GM12801 (cell line): ENCODE results near the gene AKAP6.

Source experiments
- TF ChIP-seq, protein P1 (sequence below): IDR thresholded peaks from one replicate; pipeline ENCODE4 v1.5.1; 2011; ENCODE audit warnings: control low read depth; ENCODE audit not compliant: insufficient read length; ENCODE audit errors: extremely low read depth

Gene AKAP6

DNA sequence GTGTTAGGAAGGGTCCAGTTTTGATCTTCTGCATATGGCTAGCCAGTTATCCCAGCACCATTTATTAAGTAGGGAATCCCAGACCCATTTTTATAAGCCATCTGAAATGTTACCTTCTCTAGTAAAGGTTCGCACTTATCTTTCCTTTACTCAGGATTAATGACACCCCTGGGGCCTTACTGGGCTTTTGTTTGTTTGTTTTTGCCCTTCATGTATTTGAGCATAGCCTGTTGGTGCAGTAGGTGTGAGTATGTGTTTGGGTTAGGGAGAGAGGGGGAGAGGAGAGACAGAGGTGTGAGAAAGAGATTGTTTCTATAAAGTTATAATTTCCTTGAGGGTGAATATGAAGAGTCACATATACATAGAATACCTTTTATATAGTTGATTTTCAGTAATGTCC lies 96.9 kb downstream of the AKAP6 start:
- TF ChIP-seq, protein P1, sequence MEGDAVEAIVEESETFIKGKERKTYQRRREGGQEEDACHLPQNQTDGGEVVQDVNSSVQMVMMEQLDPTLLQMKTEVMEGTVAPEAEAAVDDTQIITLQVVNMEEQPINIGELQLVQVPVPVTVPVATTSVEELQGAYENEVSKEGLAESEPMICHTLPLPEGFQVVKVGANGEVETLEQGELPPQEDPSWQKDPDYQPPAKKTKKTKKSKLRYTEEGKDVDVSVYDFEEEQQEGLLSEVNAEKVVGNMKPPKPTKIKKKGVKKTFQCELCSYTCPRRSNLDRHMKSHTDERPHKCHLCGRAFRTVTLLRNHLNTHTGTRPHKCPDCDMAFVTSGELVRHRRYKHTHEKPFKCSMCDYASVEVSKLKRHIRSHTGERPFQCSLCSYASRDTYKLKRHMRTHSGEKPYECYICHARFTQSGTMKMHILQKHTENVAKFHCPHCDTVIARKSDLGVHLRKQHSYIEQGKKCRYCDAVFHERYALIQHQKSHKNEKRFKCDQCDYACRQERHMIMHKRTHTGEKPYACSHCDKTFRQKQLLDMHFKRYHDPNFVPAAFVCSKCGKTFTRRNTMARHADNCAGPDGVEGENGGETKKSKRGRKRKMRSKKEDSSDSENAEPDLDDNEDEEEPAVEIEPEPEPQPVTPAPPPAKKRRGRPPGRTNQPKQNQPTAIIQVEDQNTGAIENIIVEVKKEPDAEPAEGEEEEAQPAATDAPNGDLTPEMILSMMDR: no peak

DNA sequence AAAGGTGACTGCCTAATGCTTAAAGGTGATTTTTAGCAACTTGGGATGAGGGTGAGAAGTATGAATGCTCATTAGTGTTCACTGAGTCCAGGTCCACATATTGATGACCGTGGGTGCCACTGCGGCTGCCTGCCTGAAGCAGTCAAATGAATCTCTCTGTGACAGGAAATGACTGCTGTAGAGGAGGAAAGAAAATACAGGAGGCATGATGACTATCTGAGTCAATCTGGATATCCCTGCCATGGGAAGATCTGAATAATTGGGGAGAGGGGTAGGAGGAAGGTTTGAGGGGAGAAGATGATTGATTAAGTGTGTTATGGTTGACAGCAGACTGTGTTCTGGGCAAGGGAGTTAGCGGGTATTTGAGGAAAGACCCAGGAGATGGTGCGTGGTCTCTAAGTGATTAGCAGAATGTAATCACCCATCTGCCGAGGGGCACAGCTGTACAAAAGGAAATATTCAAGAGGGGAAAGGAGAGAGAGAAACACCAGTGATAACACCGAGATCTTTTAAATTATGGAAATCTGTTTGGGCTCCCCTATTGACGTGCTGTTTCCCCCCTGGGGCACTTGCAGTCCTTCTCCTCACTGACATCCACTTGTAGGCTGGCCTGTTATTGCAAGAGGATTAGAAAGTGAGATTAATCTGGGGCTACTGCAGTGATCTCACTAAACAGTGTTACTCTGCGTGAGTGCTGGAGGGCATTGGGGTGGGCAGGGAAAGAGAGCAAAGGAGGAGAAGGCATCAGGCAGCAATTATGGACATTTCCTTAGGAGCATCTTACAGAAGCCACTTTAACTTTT lies 97.7 kb downstream of the AKAP6 start:
- TF ChIP-seq, protein P1: no peak

DNA sequence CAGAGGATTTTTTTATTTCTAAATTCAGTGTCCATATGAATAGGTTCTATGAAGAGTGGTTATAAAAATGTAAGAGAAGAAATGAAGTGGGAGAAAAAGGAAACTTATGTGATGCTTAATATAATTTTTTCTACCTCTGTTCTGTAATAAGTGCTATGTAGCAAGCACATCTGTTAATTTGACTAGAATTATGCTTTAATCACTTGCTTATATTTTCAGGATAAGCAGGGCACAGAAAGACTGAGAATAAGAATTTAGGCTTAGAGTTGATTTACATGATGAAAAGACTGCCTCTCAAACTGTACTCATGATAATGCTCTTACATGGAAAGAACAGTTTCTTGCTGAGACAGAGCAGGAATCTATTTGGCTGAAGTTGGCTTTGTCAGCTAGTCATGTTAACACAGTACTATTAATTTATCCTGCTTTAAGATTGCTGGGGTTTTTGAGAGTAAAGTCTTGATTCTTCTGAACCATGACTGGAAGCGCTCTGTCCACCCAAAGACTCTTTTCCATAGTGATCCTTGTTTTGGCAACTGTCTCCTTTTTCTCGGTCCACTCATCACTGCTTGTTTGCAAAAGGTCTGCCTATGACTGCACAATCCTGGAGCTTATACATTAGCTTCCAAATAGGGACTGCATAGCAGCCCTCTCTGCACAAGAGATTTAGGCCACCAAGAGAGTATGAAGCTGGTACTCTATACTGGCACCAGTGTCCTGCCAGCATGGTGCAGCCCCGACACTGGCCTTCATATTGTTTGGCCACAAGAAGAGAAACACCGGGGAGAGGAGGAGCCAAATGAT lies 98.8 kb downstream of the AKAP6 start:
- TF ChIP-seq, protein P1: no peak

DNA sequence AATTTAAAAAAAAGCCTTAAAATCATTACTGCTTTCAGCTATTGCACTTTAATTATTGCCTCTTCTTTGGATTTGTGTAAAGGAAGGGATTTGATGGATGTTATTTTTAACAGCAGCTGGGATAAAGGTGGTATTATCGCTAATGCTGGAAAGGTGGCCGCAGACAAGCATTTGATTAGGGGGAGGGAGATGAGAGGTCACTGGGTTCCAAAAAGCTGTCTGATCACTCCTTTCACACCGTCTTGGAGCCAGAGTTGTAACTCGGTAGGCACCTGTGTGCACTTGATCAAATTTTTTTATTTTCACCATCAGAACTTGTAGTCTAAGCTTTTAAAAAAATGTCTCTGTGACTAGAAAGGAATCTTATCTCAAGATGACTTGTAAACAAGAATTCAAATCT lies 99.8 kb downstream of the AKAP6 start:
- TF ChIP-seq, protein P1: no peak

DNA sequence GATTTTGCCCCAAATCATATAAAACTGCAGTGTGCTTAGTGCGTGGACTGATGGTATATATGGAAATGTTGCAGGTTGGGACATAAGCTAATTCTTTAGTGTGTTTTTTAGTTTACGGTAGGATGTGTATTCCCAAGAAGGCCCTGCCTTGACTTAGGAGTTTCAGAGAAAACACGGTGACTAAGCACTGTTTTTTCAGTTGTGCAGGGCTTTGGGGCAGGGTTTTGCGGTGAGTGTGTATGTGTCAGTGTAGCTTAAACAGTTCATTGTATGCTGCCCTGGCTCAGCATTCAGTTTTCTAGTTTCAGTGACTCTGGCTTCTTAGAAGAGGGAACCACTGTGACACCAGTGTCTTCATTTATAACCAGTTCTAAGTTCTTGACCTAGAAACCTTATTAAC lies 101.2 kb downstream of the AKAP6 start:
- TF ChIP-seq, protein P1: no peak

DNA sequence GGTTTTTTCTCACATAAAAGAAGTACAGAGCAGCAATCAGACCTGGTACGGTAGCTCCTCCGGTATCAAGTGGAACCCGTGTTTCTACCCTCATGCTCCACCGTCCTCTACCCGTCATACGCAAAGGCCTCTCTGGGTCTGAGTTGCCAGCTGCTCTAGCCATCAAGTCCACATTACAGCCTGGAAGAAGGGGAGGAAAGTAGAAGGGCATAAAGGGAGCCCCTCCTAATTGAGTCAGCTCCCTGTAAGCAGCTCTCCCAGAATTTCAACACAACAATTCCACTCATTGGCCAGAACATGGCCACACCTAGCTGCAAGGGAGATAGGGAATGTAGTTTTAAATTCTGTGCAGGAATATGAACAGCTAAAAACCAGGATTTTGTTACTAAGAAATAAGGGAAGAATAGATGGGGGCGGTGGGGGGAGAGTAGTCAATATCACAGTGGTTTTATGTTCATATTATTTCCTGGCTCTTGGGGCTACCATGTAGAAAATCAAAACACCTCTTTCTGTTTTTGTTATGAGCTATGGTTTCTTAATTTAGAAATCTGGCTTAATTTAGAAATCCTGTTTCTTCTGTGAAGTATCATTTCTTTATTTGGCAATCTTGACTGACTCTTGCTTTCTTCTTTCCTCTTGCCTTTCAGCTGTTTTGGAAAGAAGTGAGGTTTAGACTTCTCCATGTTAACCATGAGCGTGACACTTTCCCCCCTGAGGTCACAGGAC lies 103.9 kb downstream of the AKAP6 start:
- TF ChIP-seq, protein P1: no peak

DNA sequence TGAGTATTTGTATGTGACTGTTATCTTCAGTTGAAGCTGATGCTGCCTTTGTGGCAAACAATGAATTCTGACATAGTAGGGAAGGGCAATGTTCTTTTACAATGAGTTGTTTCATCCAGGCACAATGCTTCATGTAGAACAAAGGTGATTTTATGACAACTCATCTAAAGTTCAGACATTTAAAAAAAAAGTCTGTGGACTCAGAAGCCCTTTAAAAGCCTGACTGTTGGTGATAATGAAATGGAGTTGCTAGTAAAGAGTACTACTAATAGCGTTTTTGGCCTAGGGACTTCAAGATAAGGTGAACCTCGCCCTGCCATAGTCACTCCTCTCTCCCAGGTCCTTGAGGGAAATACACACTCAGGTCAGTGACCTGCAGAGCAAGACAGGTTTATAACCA lies 105.1 kb downstream of the AKAP6 start:
- TF ChIP-seq, protein P1: no peak
